ENCODE data around the gene LIN7A. TPM values are rescaled to one million over a fixed set of nuclear protein-coding genes. Genes with fewer than 3 reads are reported as not detected.

The LIN7A gene
- total and polyA plus RNA-seq, 4 donors, result 4.0 to 21.7 (median 6.6) TPM

- ATAC-seq (ENCODE audit: insufficient read depth, low FRiP score) (no peak), DNase-seq (peak in 1 of 3 donors; percentile 40)
- Histone ChIP-seq H3K4me3 (no peak overlapping the region), H3K4me1 (ENCODE audit: control insufficient read depth in 5 of 5, insufficient read depth in 5 of 5, low read length in 5 of 5) (peaks cover 0 to 8% (median 0%) of the 10 kb centered on the region in 5 donors), H3K9ac (ENCODE audit: insufficient read depth in 1 of 2, low read length in 2 of 2) (no peak overlapping the region), H3K27me3 (ENCODE audit: control insufficient read depth in 3 of 3, insufficient read depth in 3 of 3, low read length in 2 of 3) (no peaks in the 10 kb centered on the region), H3K27ac (ENCODE audit: low read depth in 1 of 2, low read length in 1 of 2) (no peak overlapping the region), H3K9me3 (ENCODE audit: control insufficient read depth in 4 of 4, insufficient read depth in 3 of 4, low read length in 3 of 4) (no peaks in the 10 kb centered on the region), H3K36me3 (ENCODE audit: control insufficient read depth in 4 of 4, insufficient read depth in 4 of 4, low read length in 4 of 4) (peaks cover 0 to 1% (median 0%) of the 10 kb centered on the region in 4 donors)
- WGBS, 2 donors, result 0 to 48% methylated on average over 1 of the region's 1 CpG
- TF ChIP-seq CTCF (IDR thresholded peaks at IDR 0.05; ENCODE audit: control extremely low read depth, extremely low read depth), result no peak
Measured at GRCh38 chr12:80810874-80811273, 126.9 kb downstream of the LIN7A start.

GRCh38 chr12:80807640-80808288, 130.0 kb downstream of the LIN7A start:
- TF ChIP-seq CTCF (IDR thresholded peaks at IDR 0.05; ENCODE audit: control extremely low read depth, extremely low read depth), result no peak
- 89 to 90% methylated on average over 4 of the region's 4 CpGs for WGBS, 2 donors

GRCh38 chr12:80805106-80805505, 132.6 kb downstream of the LIN7A start:
- no peak for TF ChIP-seq CTCF (IDR thresholded peaks at IDR 0.05; ENCODE audit: control extremely low read depth, extremely low read depth)
- no peaks in the 10 kb centered on the region for H3K27me3 ChIP-seq (ENCODE audit: control insufficient read depth in 3 of 3, insufficient read depth in 3 of 3, low read length in 2 of 3)
- peaks cover 0 to 4% (median 0%) of the 10 kb centered on the region in 4 donors for H3K36me3 ChIP-seq (ENCODE audit: control insufficient read depth in 4 of 4, insufficient read depth in 4 of 4, low read length in 4 of 4)
- H3K4me1 ChIP-seq (ENCODE audit: control insufficient read depth in 5 of 5, insufficient read depth in 5 of 5, low read length in 5 of 5), result no peaks in the 10 kb centered on the region
- ATAC-seq (ENCODE audit: insufficient read depth, low FRiP score) (no peak), DNase-seq (no peak)
- WGBS, 2 donors, result 93 to 96% methylated on average over 4 of the region's 4 CpGs
- no peaks in the 10 kb centered on the region for H3K9me3 ChIP-seq (ENCODE audit: control insufficient read depth in 4 of 4, insufficient read depth in 3 of 4, low read length in 3 of 4)
- H3K4me3 ChIP-seq, result no peak overlapping the region
- no peak overlapping the region for H3K27ac ChIP-seq (ENCODE audit: low read depth in 1 of 2, low read length in 1 of 2)
- no peak overlapping the region for H3K9ac ChIP-seq (ENCODE audit: insufficient read depth in 1 of 2, low read length in 2 of 2)

More at GRCh38 chr12:80807640-80808288, 130.0 kb downstream of the LIN7A start:
- H3K27ac ChIP-seq (ENCODE audit: low read depth in 1 of 2, low read length in 1 of 2), result no peak overlapping the region
- no peak overlapping the region for H3K9ac ChIP-seq (ENCODE audit: insufficient read depth in 1 of 2, low read length in 2 of 2)
- H3K27me3 ChIP-seq (ENCODE audit: control insufficient read depth in 3 of 3, insufficient read depth in 3 of 3, low read length in 2 of 3), result no peaks in the 10 kb centered on the region
- ATAC-seq (ENCODE audit: insufficient read depth, low FRiP score) (no peak), DNase-seq (no peak)
- no peaks in the 10 kb centered on the region for H3K9me3 ChIP-seq (ENCODE audit: control insufficient read depth in 4 of 4, insufficient read depth in 3 of 4, low read length in 3 of 4)
- H3K4me1 ChIP-seq (ENCODE audit: control insufficient read depth in 5 of 5, insufficient read depth in 5 of 5, low read length in 5 of 5), result no peaks in the 10 kb centered on the region
- H3K4me3 ChIP-seq, result no peak overlapping the region
- H3K36me3 ChIP-seq (ENCODE audit: control insufficient read depth in 4 of 4, insufficient read depth in 4 of 4, low read length in 4 of 4), result peaks cover 0 to 4% (median under 1%) of the 10 kb centered on the region in 4 donors

Measured in lung (tissue), 12 donors.